HCT116 (cell line): ENCODE measurements around the gene CLIP2.

ENCODE experiments used
- CEBPB ChIP-seq: IDR thresholded peaks from 2 replicates; pipeline ENCODE4 v1.6.1; 2012; ENCODE audit warnings: low read depth
- CTCF ChIP-seq, 3 experiments: fragments of 200-600 bp in 1 of 3; sonication (generic) in 1 of 3; IDR thresholded peaks in 2 of 3; conservative IDR thresholded peaks in 1 of 3; 2 replicates each; pipeline ENCODE4 v1.5.1; 2012 to 2017; ENCODE audit warnings: low read depth in 2 of 3, low read length in 2 of 3, antibody characterized with exemption in 1 of 3, borderline replicate concordance in 1 of 3, control low read depth in 1 of 3, mild to moderate bottlenecking in 1 of 3, mixed read lengths in 1 of 3, mixed run types in 1 of 3, moderate library complexity in 1 of 3; ENCODE audit not compliant: insufficient read depth in 1 of 3

DNA sequence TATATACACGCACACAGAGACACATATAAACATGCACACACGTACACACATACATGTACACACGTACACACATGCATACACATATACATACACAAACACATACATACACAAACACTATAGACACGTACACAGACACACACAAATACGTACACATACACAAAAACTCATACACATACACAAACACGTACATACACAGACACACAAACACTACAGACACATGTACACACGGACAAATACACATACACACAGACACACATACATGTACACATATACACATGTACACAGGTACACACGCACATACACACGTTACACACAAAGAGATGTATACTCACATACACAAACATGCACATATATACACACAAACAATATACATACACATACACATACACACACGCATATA lies 129.3 kb downstream of the CLIP2 start:
- TF ChIP-seq CTCF (IDR thresholded peaks at IDR 0.05 in 2 of 3, conservative IDR thresholded peaks at IDR 0.05 in 1 of 3; ENCODE audit: borderline replicate concordance in 1 of 3, insufficient read depth in 1 of 3, low read depth in 2 of 3, low read length in 2 of 3) (no peak), CEBPB (no peak)
